ENCODE measurements around the gene C2CD4C.
"Not testable (repeated sequence)": the region's sequence is repeated elsewhere in the genome, so short reads cannot be mapped to it uniquely, and the experiment has no call there.

The C2CD4C gene, protein sequence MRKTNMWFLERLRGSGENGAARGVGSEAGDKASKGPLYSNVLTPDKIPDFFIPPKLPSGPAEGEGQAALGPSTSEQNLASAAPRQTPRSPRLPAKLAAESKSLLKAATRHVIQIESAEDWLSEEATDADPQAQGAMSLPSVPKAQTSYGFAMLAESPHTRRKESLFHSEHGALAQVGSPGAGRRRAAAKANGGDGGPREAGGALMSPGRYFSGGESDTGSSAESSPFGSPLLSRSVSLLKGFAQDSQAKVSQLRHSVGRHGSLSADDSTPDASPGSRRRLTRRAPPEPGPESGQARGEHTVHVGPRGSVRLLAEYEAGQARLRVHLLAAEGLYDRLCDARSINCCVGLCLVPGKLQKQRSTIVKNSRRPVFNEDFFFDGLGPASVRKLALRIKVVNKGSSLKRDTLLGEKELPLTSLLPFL

DNA sequence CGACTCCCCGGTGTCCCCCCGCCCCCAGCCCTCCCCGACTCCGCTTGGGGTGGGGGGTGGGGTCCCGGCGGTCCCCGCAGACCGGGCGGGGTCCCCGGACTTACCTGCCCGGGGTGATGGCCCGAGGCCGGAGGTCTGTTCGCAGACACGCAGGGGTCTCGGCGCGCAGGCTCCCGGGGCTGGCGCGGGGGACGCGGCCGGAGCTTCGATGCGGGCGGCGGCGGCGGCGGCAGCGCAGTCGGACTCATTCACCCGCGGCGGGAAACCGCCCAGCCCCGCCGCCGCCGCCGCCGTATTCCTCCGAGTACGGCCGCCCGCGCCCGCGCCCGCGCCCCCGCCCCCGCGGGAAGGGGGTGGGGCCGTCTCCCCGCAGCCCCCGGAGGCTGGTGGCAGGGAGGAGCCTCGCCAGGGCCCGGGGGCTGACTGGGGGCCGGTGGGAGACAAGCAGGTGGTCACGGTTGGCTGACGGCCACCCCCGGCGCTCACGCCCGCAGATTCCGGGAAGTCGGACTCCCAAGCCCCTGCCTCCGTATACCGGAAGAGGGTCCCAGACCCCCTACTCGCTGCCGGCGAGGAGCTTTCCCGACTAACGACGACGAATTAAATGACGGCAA is at the start of gene C2CD4C:
C2CD4C (minus strand) TSS at position 246 of the 614 bp plus-strand sequence. CDS start 786 bp downstream, outside the sequence.
- DNase-seq (ENCODE audit: low read depth, low spot score): no peak

DNA sequence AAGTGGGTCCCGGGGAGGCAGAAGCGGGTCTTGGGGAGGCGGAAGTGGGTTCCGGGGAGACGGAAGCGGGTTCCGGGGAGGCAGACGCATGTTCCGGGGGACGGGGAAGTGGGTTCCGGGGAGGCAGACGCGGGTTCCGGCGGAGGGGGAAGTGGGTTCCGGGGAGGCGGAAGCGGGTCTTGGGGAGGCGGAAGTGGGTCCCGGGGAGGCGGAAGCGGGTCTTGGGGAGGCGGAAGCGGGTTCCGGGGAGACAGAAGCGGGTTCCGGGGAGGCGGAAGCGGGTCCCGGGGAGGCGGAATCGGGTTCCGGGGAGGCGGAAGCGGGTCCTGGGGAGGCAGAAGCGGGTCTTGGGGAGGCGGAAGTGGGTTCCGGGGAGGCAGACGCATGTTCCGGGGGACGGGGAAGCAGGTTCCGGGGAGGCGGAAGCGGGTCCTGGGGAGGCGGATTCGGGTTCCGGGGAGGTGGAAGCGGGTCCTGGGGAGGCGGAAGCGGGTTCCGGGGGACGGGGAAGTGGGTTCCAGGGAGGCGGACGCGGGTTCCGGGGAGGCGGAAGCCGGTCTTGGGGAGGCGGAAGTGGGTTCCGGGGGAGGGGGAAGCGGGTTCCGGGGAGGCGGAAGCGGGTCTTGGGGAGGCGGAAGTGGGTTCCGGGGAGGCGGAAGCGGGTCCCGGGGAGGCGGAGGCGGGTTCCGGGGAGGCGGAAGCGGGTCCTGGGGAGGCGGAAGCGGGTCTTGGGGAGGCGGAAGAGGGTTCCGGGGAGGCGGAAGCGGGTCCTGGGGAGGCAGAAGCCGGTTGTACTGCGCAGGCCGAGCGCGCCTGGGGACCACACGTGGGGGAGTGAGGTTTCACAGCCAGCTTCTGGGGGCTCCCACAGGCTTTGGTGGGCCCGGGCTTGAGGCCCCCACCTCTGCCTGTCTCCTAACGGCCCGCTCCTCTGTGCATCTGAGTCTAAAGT is 49.4 kb upstream of the C2CD4C start:
- DNase-seq (ENCODE audit: low read depth, low spot score): no peak

DNA sequence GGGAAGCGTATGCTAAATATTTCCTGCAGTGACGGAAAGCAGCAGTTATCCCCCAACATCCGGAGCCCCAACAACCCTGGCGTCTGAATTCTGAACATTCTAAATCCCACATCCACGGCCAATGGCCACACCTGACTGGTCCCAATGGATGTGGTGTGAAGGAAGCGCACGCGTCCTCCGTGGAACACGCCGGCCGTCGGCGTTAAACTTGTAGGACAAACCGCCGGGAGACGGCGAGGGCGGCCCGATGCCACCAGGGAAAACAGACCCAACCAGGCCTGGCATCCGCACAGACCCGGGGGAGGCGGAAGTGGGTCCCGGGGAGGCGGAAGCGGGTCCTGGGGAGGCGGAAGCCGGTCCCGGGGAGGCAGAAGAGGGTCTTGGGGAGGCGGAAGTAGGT is 48.7 kb upstream of the C2CD4C start:
- DNase-seq (ENCODE audit: low read depth, low spot score): no peak

DNA sequence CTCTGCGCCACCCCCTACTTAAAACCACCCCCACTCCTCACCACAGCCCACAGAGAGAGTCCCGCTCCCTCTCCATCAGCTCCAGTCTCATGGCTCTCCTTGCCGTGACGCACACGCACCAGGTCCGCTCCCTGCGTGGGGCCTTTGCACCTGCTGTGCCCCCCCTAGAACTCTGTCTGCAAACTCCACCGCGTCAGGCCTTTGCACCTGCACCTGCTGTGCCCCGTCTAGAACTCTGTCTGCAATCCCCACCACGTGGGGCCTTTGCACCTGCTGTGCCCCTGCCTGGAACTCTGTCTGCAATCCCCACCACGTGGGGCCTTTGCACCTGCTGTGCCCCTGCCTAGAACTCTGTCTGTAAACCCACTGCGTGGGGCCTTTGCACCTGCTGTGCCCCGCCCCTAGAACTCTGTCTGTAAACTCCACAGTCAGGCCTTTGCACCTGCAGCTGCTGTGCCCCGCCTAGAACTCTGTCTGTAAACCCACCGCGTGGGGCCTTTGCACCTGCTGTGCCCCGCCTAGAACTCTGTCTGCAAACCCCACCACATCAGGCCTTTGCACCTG is 47.7 kb upstream of the C2CD4C start:
- no peak for DNase-seq (ENCODE audit: low read depth, low spot score)

DNA sequence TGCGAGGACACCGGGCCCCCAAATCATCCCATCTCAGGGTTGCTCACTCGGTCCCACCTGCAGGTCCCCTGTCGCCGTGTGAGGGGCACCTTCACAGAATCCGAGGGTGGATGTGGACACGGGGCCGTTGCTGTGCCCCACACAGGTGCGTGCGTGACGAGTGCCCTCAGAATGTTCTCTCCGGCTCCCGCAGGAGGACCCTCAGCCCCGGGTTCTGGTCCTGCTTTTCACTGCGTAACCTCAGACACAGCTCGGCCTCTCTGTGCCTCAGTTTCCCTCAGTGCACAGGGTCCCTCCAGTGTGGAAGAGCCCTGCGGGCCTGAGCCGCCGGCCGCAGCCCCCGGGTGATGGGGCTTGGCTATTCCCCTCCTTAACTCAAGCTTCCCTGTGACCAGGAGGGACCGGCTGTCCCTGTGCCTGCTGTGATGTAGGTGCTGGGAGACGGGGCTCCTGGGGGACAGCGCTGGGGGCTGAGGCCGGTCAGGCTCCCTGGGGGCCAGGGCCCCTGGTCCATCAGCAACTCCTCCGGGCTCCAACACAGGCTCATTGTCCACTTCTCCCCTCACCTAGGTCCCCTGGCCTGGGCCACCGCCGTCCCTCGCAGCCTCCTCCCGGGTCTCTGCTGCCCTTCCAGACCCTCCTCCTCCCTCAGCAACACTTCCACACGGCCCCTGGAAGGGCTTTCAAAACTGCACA is 47.1 kb upstream of the C2CD4C start:
- DNase-seq (ENCODE audit: low read depth, low spot score): no peak

DNA sequence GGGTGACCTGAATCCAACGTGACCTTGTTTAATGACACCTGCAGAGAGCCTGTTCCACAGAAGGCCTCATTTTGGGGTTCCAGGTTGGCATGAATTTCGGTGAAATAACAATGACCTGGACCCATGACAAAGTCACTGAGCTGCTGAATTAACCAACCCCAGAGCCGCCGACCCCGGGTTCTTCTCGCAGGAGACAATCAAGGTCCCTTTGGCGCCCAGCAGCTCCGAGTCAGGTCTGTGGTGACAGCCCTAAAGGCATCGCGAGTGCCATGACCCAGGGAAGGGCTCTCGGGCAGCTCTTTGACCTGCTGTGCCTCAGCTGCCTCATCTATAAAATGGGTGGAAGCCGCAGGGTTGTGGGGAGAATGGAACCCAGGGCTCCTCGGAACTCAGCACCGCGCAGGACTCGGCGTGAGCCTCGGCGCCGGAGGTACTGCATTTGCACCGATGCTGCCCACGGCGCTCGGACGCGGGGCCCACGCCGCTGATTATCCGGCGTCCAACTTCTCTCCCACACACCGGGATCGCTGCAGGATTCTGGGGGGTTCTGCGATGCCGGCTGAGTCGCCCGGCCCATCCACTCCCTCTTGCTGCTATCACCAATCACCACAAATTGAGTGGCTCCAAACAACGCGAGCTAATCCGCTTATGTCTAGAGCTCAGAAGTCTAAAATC is 46.2 kb upstream of the C2CD4C start:
- DNase-seq (ENCODE audit: low read depth, low spot score): no peak

DNA sequence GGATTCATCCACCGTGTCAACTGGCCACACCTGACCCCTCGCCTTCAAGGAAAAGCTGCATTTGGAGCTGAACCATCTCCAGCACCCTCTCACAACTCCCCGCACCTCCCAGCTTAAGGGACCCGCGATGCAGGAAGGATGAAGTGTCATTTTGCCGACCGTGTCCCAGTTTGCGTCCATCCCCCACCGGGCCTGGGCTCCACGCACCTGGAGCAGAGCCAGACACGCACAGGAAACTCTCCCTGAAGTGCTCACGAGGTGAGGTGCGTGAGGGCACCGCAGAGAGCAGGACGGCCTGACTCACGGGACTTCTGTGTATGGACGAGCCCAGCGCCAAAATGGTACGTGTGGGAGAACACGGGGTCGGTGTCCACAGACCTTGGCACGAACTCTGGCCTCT is 44.7 kb upstream of the C2CD4C start:
- no peak for DNase-seq (ENCODE audit: low read depth, low spot score)

DNA sequence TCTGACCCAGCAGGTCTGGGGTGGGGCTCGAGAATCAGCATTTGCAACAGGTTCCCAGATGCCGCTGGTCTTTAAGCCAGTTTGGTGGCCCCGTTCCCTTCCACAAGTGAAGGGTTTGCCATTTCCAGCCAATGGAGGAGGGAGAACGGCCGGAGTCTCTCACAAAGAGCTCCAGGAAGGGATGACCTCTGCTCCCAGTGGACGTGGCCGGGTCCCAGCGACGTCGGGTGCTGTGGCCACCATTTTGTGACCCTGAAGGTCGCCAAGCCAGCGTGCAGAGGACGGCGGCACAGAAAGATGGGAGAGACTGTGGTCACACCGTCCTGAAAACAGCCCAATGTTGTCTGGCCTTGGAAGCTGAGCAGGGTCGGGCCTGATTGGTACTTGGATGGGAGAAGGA is 43.9 kb upstream of the C2CD4C start:
- DNase-seq (ENCODE audit: low read depth, low spot score): no peak

DNA sequence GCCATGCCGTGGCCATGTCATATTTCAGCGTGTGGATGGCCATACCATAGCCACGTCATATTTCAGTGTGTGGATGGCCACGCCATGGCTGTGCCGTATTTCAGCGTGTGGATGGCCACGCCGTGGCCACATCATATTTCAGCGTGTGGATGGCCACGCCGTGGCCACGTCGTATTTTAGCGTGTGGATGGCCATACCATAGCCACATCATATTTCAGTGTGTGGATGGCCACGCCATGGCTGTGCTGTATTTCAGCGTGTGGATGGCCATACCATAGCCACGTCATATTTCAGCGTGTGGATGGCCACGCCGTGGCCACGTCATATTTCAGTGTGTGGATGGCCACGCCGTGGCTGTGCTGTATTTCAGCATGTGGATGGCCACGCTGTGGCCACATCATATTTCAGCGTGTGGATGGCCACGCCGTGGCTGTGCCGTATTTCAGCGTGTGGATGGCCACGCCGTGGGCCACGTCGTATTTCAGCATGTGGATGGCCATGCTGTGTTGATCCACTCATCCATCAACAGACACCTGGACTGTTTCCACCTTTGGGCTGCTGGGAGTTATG is 42.0 kb upstream of the C2CD4C start:
- not testable (repeated sequence) for DNase-seq (ENCODE audit: low read depth, low spot score)

DNA sequence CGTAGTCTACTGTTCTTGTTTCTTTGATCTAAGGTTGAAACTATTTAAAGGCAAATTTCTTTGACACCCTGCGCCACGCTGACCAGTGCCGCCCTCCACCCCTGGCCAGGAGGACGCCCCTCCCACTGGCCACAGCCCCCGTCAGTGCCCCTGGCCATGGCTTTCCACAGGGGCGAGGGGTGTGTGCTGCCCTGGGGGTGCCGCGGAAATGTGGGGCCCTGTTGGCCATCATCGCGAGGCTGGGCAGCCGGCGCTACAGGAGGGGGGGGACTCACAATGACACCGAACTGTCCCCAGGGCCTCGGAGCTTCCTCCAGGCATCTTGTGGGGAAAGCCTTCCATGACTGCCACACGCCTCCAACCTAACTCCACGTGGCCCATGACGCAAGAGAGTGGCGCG is 41.0 kb upstream of the C2CD4C start:
- DNase-seq (ENCODE audit: low read depth, low spot score): no peak

DNA sequence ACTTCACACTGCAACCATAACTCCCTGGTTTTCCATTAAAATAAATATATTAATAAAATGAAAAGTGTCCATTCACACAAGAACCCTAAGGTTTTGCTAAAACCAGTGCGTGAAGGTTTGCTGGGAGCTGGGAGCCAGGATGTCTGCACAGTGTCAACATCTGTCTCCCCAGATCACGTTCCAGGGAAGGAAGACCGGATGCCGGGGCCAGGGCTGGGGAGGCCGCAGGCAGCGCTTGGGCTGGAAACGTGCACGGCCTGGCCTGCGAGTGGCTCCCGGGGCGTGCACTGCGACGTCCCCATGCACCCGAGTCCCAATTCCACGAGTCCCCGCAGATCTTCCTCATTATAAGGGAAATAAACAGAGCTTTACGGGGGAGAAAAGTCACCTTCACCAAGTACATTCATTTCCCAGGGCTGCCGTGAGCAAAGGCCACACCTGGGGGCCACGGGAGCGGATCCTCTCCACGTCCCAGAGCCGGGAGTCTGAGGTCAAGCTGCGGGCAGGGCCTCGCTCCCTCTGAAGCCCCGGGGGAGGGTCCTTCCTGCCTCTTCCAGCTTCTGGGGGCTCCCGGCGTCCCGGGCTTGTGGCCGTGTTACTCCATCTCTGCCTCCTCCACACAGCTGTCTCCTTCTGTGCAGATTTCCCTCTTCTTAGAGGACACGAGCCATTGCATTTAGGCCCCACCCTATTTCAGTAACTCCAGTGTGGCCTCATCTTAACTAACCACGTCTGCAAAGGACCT is 39.0 kb upstream of the C2CD4C start:
- no peak for DNase-seq (ENCODE audit: low read depth, low spot score)

DNA sequence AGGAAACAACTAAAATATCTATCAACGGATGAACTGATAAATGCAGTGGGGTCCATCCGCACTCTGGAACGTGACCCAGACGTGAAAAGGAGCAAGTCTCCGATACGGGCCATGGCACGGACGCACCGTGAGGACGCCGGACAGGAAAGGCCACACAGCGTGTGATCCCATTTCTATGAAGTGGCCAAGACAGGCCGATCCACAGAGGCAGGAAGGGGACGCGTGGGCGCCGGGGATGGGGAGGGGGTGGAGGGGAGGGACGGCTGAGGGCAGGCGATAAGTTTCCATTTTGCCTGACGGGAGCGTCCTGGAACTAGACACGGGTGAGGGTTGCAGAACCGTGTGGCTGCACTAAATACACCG is 38.1 kb upstream of the C2CD4C start:
- DNase-seq (ENCODE audit: low read depth, low spot score): no peak

DNA sequence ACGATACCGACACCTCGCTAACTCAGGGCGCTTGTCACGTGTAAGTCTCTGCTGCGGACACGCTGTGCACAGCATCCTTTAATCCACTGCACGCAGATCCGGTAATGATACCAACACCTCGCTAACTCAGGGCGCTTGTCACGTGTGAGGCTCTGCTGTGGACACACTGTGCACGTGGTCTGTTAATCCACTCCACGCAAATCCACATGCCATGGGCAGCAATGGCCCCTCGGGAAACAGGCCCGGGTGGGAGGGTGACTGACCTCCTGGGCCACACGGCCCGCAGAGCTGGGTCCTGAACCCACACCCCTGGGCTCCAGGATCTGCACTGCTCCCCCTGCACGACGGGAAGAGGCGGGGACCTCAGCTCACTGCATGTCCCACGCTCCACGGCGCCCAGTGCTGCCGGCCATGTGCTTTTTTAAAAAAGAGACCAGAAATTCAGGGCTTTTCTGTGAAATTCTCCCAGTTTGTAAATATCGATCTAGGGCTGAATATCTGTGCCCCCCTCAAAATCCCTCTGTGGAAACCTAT is 35.8 kb upstream of the C2CD4C start:
- no peak for DNase-seq (ENCODE audit: low read depth, low spot score)

DNA sequence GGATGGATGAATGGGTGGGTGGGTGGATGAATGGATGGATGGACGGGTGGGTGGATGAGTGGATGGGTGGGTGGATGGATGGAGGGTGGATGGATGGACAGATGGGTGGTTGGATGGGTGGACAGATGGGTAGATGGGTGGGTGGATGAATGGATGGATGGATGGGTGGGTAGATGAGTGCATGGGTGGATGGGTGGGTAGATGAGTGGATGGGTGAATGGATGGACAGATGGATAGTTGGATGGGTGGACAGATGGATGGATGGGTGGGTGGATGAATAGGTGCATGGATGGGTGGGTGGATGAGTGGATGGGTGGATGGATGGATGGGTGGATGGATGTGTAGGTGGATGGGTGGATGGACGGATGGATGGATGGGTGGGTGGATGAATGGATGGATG is 34.1 kb upstream of the C2CD4C start:
- no peak for DNase-seq (ENCODE audit: low read depth, low spot score)

DNA sequence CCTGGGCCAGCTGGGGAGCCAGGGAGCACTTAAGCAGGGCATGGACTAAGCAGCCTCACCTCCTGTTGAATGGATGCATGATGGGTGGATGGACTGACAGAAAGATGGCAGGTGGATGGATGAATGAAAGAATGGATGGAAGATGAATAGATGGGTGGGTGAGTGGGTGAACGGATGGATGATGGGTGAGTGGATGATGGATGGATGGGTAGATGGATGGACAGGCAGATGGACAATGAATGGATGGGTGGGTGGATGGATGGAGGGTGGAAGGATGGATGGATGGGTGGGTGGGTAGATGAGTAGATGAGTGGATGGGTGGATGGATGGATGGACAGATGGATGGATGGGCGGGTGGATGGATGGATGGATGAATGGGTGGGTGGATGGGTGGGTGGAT is 33.1 kb upstream of the C2CD4C start:
- DNase-seq (ENCODE audit: low read depth, low spot score): no peak

DNA sequence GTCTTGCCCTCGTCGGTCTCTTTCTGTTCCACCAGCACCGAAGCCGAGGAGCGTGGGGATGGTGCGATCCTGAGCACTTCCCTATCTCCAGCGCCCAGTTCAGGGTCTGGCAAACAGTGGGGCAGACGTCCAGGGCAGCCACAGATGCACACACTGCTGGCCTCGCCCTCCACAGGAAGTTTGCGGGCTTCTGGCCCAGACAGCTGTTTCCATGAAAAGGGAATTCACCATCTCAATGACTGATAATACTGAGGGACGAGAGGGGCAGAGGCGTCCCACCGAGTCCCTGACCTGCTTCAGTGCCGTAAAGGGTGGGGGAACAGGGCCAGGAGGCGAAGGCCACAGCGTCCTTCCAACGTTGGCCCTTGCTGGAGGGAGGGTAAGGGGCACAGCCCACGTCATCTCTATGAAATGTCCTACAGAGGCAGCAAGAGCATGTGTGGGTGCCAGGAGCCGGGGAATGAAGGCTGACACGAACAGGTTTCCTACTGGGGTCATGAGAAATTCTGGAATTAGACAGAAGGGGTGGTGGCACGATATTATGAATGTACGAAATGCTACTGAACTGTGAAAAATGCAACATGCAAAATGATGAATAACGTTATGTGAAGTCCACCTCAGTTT is 32.4 kb upstream of the C2CD4C start:
- DNase-seq (ENCODE audit: low read depth, low spot score): no peak

DNA sequence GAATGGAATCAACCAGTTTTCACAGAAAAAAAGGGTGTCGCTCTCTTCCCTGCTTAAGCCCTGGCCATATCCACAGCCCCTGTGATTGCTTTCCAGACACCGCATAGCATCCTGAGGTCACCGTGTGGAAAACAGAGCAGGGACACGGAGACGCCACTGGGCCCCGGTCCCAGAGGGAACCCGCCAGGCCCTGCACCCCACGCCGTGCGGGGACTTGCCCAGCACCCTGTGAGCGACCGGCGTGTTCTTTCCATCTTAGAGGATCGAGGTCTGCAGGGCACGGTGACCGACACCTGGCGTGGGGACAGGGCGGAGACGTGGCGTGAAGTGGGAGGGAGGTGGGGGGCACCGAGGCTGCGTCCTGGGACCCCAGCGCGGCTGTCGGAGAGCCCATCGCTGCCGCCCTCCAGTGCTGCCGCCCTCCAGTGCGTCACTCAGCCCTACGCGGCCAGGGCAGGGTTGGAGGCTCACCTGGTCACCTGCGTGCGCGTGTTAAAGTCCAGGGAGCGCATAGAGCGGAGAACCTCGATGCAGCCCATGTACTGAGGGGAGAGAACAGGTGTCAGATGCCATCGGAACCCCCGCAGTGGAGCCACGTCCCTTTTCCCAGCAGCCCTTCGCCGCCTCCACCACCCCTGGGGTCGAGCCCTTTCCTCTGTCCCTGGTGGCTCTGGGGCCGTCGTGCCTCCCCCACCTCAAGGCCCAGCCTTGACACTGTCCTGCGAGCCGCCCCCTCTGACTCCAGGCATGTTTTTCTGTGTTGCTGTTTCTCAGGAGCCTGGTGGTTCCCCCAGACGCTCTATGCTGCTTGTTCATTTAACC is 31.7 kb upstream of the C2CD4C start:
- DNase-seq (ENCODE audit: low read depth, low spot score): no peak
